Right renal pelvis (tissue), 4 donors: ENCODE measurements around the gene P3H2. TPM values are rescaled to one million over a fixed set of nuclear protein-coding genes. Genes with fewer than 3 reads are reported as not detected.

Source experiments
- DNase-seq, 4 donors: peaks; one replicate each; pipeline ENCODE4 v3.0.0-alpha.2; 2013; ENCODE audit warnings: low read depth in 4 of 4, low spot score in 3 of 4, missing footprints in 1 of 4
- polyA plus RNA-seq, 4 donors: library from polyadenylated mRNA; unstranded; fragments of 120-200 nt; gene quantifications; one replicate each; pipeline ENCODE4 v1.2.1, GENCODE V29; 2013; ENCODE audit not compliant: insufficient read length in 4 of 4

P3H2 gene
- polyA plus RNA-seq, 4 donors: 84.2 to 128 (median 106) TPM

- DNase-seq: no peak
Measured at GRCh38 chr3:189953551-189953950, 167.1 kb downstream of the P3H2 start.

DNA sequence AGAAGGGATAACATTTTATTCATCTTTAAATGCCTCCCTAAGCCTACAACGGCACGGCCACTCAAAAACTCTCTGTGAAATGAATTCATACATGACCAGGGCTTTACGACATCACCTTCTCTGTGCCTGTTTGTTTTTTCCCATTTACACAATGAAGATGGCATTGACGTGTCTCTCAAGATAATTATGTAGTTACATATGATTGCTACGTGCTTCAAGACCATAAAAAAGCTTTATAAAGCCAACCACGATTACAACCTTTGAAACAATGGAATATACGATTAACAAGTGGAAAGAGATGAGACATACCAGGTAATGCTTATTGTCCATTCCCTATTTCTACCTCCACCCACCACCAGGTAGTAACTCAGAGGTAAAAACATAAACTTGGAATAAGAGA, 168.4 kb downstream of the P3H2 start:
- DNase-seq: no peak

DNA sequence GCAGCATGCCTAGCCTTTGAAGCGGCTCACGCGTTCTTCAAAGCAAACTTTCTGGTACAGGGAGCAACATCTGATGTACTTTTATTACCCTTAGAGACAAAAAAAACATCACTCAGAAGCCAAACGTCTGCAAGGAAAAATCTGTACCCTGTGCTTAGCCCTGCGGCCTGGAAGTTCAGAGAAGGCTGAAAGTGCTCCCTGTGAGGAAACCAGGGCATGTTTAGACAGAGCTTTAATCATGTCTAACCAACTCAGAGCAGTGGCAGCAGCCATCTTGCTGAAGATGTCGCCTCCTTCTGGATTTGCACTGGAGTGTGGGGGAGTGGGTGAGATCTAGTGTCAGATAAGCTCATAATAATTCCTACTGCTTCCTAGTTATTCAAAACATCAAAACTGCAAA, 170.4 kb downstream of the P3H2 start:
- DNase-seq: no peak

GRCh38 chr3:189949580-189949979, 171.1 kb downstream of the P3H2 start:
- no peak for DNase-seq

DNA sequence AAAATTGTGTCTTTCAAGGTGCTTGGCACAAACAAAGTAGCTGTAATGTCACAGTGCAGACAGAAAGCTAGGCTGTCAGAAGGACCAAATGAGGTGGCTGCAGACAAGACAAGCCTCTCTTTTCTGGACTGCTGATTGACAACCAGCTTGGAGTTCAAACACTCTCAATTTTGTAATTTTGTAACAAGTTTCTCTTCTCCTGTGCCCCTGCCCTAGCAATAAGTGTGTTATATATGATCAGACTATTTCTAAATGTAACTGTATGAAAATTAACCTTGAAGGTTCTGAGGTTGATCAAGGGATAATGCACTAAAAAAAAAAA, 172.0 kb downstream of the P3H2 start:
- DNase-seq: no peak

- no peak for DNase-seq
Measured at GRCh38 chr3:189947948-189948723, 172.6 kb downstream of the P3H2 start.

GRCh38 chr3:189947068-189947467, 173.6 kb downstream of the P3H2 start:
- no peak for DNase-seq

GRCh38 chr3:189945935-189946709, 174.6 kb downstream of the P3H2 start:
- no peak for DNase-seq

- no peak for DNase-seq
Measured at GRCh38 chr3:189944285-189945145, 176.2 kb downstream of the P3H2 start.

GRCh38 chr3:189942948-189943347, 177.7 kb downstream of the P3H2 start:
- no peak for DNase-seq

GRCh38 chr3:189941679-189942078, 179.0 kb downstream of the P3H2 start:
- no peak for DNase-seq

DNA sequence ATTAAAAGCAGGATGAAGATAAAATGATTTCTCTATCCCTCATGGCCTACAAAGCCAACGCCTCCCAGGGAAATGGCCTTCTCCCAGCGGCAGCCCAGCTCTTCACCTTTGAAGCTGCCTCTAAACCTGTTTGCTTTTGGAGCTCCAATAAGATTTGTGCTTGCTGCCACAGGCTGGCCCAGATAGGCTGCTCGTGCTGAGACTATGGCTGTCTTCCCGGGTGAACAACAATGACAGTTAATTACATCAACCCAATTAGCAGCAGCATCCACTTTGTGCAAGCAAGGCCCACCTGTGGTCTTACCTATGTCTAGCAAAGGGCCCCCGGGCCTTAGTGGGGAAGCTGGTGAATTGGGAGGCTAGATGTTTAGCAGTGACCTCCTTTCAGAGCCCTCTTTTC, 179.6 kb downstream of the P3H2 start:
- no peak for DNase-seq

DNA sequence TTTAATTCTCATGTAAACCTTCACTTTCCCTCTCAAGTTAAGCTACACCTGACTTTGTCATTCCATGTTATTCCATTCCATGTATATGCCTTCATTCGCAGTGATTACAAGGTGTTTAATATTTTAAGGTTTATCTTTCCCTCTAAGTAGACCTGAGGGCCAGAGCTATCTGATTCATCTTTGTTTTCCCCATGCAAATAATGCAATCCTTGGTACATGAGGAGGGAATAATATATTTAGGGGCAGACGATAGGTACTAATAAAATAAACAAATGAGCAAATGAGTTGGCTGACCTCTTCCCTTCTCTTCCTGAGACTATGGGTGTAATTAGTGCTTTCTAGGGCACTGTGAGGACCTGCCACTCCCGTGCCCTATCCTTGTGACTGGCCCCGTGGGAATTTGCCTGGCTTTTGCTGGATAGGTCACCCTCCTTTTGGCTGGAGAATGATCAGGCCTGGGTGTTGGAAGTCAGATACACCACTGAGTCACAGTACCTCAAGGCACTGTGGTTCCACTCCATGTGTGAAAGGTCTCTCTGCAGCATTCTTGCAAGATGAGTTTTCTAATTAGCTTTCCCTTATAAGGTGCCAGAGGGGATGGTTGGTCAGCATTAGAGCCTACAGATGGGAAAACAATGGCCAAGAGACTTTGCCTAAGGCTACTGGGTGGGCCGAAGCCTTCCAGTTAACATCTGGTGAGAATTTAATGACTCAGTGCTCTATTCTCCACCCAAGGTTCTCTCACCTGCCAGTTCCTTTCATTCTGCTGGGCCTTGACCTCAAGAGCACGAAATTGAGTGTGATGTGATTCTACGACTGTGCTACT, 183.2 kb downstream of the P3H2 start:
- DNase-seq: no peak

- no peak for DNase-seq
Measured at GRCh38 chr3:189936201-189936945, 184.3 kb downstream of the P3H2 start.

- DNase-seq: no peak
Measured at GRCh38 chr3:189927975-189928895, 192.5 kb downstream of the P3H2 start.

GRCh38 chr3:189921770-189922169, 198.9 kb downstream of the P3H2 start:
- DNase-seq: no peak

GRCh38 chr3:189914799-189915198, 205.9 kb downstream of the P3H2 start:
- DNase-seq: no peak

- no peak for DNase-seq
Measured at GRCh38 chr3:189911001-189911400, 209.7 kb downstream of the P3H2 start.

- DNase-seq: no peak
Measured at GRCh38 chr3:189909573-189909972, 211.1 kb downstream of the P3H2 start.
